Left lobe of liver (tissue), 2 donors: ENCODE results near the gene TRAPPC14. TPM values are rescaled to one million over a fixed set of nuclear protein-coding genes. Genes with fewer than 3 reads are reported as not detected.
"Not testable (repeated sequence)": the region's sequence is repeated elsewhere in the genome, so short reads cannot be mapped to it uniquely, and the experiment has no call there.

Experiments used
- ATAC-seq: fragments of 200-7000 bp; cut with Tn5 transposase; one replicate; pipeline ENCODE4 v1.9.1; 2020; ENCODE audit warnings: mild to moderate bottlenecking, moderate library complexity
- DNase-seq: peaks from one replicate; pipeline ENCODE4 v3.0.0-alpha.2; 2020; ENCODE audit warnings: low spot score
- total RNA-seq: library from RNA; stranded (reverse); gene quantifications from one replicate; pipeline ENCODE4 v1.2.1, GENCODE V29; 2021
- donor health status: DM: no; HTN: no; CAD: no; lungs with moderate emphysema.
- donor health status: DM: no; HTN: yes; CAD: no.

TRAPPC14 gene, protein sequence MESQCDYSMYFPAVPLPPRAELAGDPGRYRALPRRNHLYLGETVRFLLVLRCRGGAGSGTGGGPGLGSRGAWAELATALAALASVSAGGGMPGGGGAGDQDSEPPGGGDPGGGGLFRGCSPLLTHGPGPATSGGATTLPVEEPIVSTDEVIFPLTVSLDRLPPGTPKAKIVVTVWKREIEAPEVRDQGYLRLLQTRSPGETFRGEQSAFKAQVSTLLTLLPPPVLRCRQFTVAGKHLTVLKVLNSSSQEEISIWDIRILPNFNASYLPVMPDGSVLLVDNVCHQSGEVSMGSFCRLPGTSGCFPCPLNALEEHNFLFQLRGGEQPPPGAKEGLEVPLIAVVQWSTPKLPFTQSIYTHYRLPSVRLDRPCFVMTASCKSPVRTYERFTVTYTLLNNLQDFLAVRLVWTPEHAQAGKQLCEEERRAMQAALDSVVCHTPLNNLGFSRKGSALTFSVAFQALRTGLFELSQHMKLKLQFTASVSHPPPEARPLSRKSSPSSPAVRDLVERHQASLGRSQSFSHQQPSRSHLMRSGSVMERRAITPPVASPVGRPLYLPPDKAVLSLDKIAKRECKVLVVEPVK
- total RNA-seq: 7.9 TPM

DNA sequence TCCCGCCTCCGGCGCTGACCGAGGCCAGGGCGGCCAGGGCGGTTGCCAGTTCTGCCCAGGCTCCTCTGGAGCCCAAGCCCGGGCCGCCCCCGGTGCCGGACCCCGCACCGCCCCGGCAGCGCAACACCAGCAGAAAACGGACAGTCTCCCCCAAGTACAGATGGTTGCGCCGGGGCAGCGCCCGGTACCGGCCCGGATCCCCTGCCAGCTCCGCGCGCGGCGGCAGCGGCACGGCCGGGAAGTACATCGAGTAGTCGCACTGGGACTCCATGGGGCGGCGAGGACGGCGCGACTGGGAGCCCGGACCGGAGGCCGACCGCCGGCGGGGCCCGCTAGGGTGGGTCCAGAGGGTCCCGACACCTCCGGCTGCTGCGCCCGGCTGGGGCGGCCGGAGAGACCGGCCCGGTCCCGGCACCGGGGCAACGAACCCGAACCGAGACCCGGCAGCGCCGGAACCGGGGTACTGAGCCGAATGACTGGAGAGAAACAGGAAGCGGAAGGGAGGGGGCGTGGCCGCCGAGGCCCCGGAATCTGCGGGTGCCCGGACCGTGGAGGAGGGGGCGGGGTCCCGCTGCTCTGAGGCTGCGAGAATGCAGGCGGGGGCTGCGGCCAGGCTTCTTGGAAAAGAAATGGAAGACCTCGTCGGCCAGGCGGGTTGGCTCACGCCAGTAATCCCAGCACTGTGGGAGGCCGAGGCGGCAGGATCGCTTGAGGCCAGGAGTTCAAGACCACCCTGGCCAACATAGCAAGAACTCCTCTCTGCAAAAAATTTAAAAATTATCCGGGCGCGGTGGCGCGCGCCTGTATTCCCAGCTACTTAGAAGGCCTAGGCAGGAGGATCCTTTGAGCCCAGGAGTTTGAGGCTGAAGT, at the start of gene TRAPPC14:
Gene TRAPPC14 (minus strand): TSS at position 495 of the 870 bp plus-strand sequence. CDS start 224 bp downstream, at position 271.
- DNase-seq: peak; percentile 91
- ATAC-seq: peak; percentile 92

DNA sequence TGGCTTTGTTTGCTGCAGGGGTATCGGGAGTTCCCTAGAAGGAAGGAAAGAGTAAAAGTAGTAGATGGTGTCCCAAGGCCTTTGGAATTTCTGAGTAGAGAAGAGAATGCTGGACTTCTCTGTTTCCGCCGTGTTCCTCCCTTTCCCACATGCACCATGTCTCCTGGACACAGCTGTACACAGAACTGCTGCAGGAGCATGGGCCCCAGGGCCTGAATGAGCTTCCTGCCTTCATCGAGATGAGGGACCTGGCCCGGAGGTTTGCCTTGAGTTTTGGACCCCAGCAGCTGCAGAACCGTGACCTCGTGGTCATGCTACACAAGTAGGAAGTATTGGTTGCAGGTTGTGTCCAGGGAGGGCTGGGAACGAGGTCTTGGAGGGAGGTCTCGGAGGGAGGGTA, 45.9 kb upstream of the TRAPPC14 start:
- DNase-seq (no peak), ATAC-seq (no peak)

DNA sequence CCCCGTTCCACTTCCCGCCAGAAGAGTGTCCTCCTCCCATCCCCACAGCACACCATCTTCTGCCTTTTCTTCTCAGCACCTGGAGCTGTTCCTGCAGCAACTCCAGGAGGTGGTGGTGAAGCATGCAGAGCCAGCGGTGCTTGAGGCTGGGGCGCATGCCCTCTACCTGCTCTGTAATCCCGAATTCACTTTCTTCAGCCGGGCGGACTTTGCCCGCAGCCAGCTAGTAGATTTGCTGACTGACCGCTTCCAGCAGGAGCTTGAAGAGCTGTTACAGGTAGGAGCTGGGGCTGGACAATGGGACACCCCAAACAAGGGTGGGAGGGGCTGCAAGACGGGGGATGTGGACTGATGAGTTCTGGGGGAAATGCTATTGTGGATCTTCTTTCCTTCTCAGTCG, 42.2 kb upstream of the TRAPPC14 start:
- peak; percentile 96 for ATAC-seq
- DNase-seq: peak; percentile 67

DNA sequence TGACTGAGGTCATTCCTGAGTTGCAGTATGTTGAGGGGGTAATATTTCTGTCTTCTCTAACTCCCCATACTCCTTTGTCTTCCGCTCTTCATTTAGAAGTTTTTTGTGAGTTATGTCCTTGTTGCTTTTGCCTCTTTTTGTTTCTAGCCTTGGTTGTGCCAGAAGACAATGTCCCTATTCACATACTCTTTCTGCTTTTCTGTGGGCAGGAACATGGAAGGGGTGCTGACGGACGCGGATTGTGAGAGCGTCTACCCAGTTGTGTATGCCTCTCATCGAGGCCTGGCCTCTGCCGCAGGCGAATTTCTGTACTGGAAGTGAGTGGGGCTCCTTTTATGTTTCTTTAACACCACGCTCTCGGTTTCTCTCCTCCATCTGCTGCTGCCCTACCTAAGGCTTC, 39.7 kb upstream of the TRAPPC14 start:
- DNase-seq (no peak), ATAC-seq (no peak)

DNA sequence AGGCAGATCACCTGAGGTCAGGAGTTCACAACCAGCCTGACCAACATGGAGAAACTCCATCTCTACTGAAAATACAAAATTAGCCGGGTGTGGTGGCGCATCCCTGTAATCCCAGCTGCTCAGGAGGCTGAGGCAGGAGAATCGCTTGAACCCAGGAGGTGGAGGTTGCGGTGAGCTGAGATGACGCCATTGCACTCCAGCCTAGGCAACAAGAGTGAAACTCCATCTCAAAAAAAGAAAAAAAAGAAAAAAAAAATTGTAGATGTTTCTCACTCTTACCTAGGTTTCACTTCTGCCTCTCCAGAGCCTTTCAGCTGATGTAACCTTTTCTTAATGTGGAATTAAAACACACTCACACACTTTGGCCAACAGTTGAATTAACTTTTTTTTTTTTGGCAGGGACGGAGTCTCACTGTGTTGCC, 37.4 kb upstream of the TRAPPC14 start:
- not testable (repeated sequence) for ATAC-seq, DNase-seq

DNA sequence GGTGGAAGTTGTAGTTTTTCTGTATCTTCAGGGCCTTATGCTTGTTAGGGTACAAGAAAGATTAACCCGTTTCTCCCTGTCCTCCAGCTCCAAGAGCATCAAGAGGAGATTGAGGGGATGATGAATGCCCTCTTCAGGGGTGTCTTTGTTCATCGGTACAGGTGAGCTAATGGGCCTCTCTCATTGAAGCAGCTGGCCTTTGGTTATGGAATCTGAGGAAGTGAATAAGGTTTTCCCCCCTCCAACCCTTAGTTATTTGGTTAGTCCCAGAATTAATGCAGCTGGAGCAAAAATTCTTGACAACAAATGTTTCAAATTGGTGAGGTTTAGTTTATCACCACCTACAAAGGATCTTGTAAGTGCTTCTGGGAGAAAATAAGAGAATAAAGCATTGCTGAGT, 36.7 kb upstream of the TRAPPC14 start:
- ATAC-seq: no peak
- no peak for DNase-seq

DNA sequence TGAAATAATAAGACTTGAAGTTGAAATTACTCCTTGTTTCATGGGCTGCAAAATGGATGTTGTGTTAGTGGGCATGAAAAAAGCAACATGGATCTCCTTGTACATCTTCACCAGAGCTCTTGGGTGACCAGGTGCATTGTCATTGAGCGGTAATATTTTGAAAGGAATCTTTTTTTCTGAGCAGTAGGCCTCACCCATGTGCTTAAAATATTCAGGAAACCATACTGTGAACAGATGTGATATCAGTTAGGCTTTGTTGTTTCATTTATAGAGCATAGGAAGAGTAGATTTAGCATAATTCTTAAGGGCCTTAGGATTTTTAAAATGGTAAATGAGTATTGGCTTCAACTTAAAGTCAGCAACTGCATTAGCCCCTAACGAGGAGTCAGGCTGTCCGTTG, 34.4 kb upstream of the TRAPPC14 start:
- ATAC-seq: no peak

DNA sequence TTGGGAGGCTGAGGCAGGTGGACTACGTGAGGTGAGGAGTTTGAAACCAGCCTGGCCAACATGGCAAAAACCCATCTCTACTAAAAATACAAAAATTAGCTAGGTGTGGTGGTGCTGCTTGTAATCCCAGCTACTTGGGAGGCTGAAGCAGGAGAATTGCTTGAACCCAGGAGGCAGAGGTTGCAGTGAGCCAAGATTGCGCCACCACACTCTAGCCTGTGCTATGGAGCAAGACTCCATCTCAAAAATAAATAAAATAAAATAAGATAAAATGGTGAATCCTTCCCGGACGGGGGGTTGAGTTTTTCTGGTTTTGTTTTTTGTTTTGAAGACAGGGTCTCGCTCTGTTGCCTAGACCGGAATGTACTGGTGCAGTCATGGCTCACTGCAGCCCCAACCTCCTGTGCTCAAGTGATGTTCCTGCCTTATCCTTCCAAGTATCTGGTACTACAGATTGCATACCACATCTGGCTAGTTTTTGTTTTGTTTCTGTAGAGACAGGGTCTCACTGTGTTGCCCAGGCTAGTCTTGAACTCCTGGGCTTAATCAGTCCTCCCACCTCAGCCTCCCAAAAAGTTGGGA, 33.8 kb upstream of the TRAPPC14 start:
- not testable (repeated sequence) for DNase-seq, ATAC-seq

More for the DNA sequence above, 34.4 kb upstream of the TRAPPC14 start:
- no peak for DNase-seq

DNA sequence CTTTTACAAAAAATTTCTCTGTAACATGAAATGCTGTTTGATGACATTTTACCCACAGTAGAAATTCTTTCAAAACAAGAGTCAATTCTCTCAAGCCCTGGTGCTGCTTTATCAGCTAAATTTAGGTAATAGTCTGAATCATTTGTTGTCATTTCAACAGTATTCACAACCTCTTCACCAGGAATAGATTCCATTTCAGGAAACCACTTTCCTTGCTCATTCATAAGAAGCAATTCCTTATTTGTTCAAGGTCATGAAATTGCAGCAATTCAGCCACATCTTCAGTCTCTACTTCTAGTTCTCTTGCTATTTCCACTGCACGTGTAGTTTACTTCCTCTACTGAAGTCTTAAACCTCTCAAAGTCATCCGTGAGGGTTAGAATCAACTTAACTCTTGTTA, 33.3 kb upstream of the TRAPPC14 start:
- ATAC-seq: no peak
- DNase-seq: no peak

DNA sequence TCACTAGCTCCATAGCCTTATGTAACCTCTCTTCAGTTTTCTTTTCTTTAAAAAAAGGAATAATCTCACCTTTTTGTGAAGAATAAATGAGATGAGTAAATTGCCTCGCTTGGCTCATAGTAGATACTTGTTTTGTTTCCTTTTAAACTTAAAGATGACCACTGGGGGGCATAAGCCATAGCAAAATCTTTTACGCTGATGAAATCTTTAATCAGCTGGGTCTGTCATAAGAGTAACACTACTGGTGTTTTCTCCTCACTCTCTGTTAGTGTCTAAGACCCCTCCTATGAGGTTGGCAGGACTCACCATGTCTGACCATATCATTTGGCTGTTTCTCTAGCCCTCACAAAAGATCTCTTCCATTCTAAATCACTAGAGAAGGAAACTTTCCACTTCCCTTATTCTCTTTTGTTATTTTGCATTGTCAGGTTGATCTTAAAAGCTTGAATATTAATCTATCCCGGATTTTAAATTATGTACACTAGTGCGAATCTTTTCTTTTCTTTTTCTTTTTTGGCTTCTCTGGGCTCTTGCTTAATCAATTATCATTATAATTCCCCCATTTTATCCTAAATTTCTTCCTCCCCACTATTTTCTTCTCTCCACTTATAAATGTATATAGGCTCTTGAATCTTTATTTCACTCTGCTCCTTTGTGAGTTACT, 31.7 kb upstream of the TRAPPC14 start:
- ATAC-seq: peak; percentile 95
- DNase-seq: no peak

DNA sequence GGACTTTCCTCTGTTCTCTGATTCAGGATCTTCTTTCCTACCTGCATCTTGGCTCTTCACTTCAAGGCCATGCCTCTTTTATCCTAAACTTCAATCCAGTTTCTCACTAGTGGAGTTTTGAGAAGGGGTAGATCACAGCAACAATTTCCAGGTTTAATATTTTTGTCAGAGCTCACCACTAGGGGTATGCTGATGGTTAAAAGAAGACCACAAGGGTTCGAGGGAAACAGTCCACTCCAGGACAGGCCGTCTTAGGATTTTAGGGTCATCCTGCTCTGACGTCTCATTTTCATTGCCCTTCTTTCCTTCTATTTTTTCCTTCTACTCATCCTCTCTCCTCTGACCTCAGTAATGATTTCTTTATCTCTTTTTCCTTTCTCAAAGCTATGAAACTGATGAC, 30.5 kb upstream of the TRAPPC14 start:
- no peak for ATAC-seq

DNA sequence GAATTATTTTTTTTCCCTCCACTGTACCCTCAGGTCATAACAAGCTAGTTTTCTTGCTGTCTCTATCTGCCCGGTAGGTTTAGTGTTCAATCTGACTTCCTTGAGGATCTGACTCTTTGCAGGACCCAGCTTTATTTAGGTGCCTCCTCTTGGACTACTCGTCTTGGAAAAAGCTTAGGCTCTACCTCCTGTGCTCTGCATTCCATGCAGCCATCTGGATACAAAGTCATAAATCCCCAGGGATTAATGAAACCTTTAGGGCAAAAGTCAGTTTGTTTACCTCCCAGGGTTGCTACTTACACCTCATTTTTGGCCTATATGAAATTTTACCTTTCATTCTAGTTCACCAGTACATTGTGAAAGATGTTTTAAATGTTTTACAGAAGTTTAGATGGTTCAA, 27.2 kb upstream of the TRAPPC14 start:
- ATAC-seq: no peak
- DNase-seq: no peak

More for the DNA sequence above, 30.5 kb upstream of the TRAPPC14 start:
- DNase-seq: no peak

DNA sequence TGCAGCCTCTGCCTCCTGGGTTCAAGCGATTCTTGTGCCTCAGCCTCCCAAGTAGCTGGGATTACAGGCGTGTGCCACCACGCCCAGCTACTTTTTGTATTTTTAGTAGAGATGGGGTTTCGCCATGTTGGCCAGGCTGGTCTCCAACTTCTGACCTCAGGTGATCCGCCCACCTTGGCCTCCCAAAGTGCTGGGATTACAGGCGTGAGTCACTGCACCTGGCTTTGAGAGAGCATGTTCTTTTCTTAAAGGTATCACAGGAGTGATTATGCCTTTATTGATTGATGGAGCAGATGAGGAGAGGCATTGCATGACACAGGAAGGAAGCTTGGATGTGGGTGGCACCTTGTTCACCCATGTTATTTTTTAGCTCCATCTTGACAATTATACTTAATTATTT, 24.6 kb upstream of the TRAPPC14 start:
- DNase-seq: not testable (repeated sequence)

DNA sequence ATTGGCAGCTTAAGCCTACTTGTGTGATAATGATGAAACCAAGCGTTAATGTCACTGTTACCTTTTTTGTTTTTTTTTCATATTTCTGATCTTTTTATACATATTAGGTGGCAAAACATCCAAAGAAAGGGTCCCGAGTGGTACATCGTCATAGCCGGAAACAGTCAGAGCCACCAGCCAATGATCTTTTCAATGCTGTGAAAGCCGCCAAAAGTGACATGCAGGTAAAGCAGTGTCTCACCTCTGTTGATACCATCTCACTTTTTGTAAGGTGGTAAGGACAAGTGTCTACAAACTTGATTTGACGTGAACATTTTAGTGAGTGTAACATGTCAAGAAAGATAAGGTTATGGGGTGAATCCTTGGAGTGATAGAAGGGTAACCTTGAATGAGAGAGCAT, 24.1 kb upstream of the TRAPPC14 start:
- not testable (repeated sequence) for ATAC-seq, DNase-seq

More for the DNA sequence above, 24.6 kb upstream of the TRAPPC14 start:
- ATAC-seq: not testable (repeated sequence)

DNA sequence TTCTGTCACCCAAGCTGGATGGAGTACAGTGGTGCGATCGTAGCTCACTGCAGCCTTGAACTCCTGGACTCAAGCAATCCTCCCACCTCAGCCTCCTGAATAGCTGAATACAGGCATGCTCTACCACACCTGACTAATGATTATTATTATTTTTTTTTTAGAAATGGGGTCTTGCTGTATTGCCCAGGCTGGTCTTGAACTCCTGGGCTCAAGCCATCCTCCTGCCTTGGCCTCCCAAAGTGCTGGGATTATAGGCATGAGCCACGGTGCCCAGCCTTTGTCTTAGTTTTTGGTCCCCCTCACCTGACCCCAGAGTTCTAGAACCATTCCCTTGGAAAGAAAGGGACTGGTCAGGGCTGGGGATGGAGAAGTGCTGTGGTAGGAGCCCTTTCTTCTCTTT, 21.6 kb upstream of the TRAPPC14 start:
- DNase-seq, ATAC-seq: not testable (repeated sequence)

DNA sequence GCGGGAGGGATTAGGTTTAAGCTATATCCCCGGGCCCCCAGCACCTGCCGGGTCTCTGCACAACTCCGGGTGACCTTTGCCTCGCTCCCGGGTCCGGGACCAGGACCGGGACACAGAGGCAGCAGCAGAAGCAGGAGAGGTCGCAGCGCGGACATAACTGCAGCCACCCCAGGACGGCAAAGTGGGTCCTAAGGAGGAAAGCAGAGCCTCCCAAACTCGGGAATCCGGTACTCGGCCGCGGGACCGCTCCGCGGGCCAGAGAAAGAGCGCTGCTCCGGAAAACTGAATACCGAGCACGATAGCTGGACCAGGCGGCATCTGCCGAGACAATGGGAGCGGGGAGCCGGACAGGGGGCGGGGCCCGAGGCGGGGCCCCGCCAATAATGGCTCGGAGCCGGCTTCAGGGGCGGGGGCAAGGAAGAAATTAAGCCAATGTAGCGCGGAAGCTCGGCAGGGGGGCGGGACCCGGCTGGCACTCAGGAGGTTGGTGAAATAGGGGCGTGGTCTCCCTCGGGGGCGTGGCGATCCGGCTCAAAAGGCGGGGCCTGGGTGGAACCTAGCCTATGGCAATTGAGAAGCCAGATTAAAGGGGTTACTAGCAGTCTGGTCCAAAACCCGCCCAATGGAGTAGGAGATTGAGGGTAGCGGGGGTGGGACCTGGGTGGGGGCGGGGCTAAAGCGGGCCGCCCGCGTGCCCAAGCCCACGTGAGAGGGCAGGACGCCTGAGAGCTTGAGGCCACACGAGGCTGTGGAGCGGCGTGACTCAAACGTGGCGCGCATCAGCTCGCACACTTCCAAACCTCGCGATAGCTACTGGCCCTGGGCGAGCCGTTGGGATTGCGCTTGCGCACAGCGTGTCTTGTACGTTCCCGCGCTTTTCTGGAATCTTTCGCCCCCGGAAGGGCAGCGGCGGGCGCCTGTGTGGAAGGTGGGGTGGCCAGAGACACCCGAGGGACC, 18.8 kb upstream of the TRAPPC14 start, which contains the start of the genes GPC2 and STAG3:
Gene GPC2 (minus strand): TSS at position 337 of the 957 bp plus-strand sequence. CDS start 182 bp downstream, at position 155.
Gene STAG3 (plus strand): TSS at position 874 of the 957 bp plus-strand sequence. CDS start 2,639 bp downstream, outside the sequence.
- peak; percentile 91 for DNase-seq
- peak; percentile 96 for ATAC-seq

DNA sequence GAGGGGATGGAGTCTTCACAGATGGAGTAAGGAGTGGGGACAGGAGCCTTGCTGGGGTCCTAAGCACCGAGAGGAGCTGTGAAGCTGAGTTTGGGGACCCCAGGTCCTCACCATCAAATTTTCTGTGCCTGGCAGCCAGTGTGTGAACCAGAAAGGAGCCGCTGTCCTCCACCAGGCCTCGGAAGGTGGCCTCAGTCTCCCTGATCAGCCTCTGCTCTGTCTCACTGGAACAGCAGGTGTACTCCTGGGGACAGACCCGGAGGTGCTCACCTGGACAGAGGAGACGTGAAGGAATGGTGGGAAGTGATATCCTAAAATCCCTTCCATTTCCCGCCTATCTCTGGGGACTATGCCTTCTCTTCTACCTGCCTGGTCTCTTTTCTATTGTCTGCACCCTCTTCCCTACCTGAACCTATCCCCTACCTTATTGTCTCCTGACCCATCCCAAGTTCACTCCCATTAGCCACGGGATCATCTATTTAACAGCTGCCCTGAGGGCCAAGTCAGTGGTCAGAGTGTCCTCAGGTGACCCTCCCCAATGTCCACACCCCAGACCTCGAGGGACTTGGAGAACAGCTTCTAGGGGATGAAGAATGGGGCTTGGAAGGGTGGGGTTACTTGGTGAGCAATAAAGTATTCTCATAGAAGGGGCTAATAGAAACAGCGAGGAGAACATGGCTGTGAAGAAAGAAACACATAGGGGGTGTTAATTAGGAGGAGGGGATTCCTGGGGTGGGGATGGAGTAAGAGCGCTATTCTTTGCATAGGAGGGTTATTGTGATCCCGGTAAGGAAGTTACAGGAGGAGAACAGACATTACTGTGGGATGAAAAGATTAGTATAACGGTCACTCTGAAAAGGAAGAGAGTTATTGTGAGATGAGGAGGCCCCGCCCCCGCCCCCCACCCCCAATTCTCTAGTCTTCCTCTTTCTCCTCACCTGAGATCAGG, 17.8 kb upstream of the TRAPPC14 start:
- DNase-seq (no peak), ATAC-seq (no peak)
